Nephron progenitor cell (in vitro differentiated cells): Measurements from ENCODE around the gene TYSND1.

Experiments used
- DNase-seq: peaks from one replicate; pipeline ENCODE4 v3.0.0; 2021
- H3K27ac Mint-ChIP-seq: 2 replicates; pipeline ENCODE4 v1.8.0; 2021; ENCODE audit warnings: mild to moderate bottlenecking, moderate library complexity, mixed read lengths
- H3K27me3 Mint-ChIP-seq: 2 replicates; pipeline ENCODE4 v1.8.0; 2021; ENCODE audit warnings: mild to moderate bottlenecking, low read depth, mixed read lengths; ENCODE audit not compliant: poor library complexity
- H3K36me3 Mint-ChIP-seq: 2 replicates; pipeline ENCODE4 v1.8.0; 2021; ENCODE audit warnings: low read depth, mixed read lengths
- H3K4me1 Mint-ChIP-seq: 2 replicates; pipeline ENCODE4 v1.8.0; 2021; ENCODE audit warnings: mixed read lengths
- H3K4me3 Mint-ChIP-seq: 2 replicates; pipeline ENCODE4 v1.8.0; 2021; ENCODE audit warnings: mild to moderate bottlenecking, moderate library complexity, mixed read lengths
- H3K9me3 Mint-ChIP-seq: 2 replicates; pipeline ENCODE4 v1.8.0; 2021; ENCODE audit warnings: mild to moderate bottlenecking, moderate library complexity, mixed read lengths
- TF ChIP-seq, protein P1 (sequence below): fragments of 200-600 bp; sonication (generic); IDR thresholded peaks from 2 replicates; pipeline ENCODE4 v1.5.0; 2021; ENCODE audit warnings: antibody characterized with exemption

TYSND1 gene

GRCh38 chr10:70140297-70140696, 6.2 kb downstream of the TYSND1 start:
- peaks cover 23% of the 10 kb centered on the region for H3K4me1 Mint-ChIP-seq
- H3K36me3 Mint-ChIP-seq: peaks cover 23% of the 10 kb centered on the region
- TF ChIP-seq, protein P1, sequence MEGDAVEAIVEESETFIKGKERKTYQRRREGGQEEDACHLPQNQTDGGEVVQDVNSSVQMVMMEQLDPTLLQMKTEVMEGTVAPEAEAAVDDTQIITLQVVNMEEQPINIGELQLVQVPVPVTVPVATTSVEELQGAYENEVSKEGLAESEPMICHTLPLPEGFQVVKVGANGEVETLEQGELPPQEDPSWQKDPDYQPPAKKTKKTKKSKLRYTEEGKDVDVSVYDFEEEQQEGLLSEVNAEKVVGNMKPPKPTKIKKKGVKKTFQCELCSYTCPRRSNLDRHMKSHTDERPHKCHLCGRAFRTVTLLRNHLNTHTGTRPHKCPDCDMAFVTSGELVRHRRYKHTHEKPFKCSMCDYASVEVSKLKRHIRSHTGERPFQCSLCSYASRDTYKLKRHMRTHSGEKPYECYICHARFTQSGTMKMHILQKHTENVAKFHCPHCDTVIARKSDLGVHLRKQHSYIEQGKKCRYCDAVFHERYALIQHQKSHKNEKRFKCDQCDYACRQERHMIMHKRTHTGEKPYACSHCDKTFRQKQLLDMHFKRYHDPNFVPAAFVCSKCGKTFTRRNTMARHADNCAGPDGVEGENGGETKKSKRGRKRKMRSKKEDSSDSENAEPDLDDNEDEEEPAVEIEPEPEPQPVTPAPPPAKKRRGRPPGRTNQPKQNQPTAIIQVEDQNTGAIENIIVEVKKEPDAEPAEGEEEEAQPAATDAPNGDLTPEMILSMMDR: no peak
- no peak for DNase-seq
- no peak overlapping the region for H3K4me3 Mint-ChIP-seq
- H3K27ac Mint-ChIP-seq: no peak overlapping the region
- no peaks in the 10 kb centered on the region for H3K9me3 Mint-ChIP-seq
- peaks cover 16% of the 10 kb centered on the region for H3K27me3 Mint-ChIP-seq

DNA sequence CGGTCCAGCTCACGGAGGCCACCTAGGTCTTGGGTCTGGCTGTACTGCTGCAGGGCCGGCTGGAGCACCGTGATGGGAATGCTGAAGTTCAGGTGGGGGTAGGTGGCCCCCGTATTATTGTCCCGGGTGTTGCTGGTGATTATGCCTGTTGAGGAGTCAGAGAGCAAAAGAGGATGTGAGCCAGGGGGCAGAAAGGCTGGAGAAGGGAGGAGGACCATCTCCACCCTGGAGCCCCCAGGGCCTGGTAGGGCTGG, 6.6 kb downstream of the TYSND1 start:
- Mint-ChIP-seq H3K4me1 (peaks cover 23% of the 10 kb centered on the region), H3K9me3 (no peaks in the 10 kb centered on the region), H3K27me3 (peaks cover 20% of the 10 kb centered on the region), H3K36me3 (peaks cover 23% of the 10 kb centered on the region), H3K4me3 (no peak overlapping the region), H3K27ac (no peak overlapping the region)
- no peak for DNase-seq
- TF ChIP-seq, protein P1: no peak

DNA sequence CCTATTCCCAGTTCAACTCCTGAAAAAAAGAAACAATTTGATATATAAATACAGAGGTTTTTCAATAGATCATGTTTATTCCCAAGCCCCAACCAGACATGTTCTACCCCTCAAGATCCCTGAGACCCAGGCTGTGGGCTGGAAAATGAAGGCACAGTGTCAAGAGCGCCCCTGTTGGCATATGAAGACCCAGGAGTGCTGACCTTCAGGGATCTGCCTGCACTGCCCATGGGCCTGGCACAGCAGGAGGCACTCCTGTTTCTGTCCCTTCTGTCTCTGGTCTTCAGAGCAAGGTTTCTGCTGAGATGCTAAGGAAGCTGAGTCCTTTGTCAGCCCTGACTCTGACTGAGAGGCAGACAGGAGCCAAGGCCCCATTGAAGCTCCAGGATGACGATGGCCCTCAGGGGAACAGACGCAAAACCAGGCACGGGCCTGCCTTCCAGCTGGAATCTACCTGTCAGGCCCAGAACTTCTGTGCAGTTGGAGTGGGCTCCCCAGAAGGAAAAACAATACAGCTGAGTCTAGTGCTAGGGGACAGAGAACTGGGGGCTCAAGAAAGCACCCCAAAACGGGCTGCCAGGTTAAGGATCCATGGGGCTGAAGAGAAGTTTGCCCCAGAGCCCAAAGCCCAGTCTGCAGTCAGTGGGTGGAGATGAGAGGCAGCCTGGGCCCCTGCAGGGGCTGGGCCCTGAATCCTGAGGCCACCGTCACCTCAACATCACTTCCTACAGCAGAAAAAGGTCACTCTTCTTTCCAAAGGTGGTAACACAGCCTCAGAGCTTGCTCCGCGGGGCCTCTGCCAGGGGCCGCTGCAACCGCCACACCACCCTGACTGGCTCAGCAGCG, 7.1 kb downstream of the TYSND1 start:
- DNase-seq: no peak
- Mint-ChIP-seq H3K27me3 (peaks cover 19% of the 10 kb centered on the region), H3K36me3 (peaks cover 23% of the 10 kb centered on the region), H3K9me3 (no peaks in the 10 kb centered on the region), H3K4me1 (peaks cover 18% of the 10 kb centered on the region), H3K27ac (no peak overlapping the region), H3K4me3 (no peak overlapping the region)
- TF ChIP-seq, protein P1: no peak

- no peak for DNase-seq
- peaks cover 30% of the 10 kb centered on the region for H3K27me3 Mint-ChIP-seq
- H3K27ac Mint-ChIP-seq: no peak overlapping the region
- TF ChIP-seq, protein P1: no peak
- no peak overlapping the region for H3K4me3 Mint-ChIP-seq
- no peaks in the 10 kb centered on the region for H3K9me3 Mint-ChIP-seq
- H3K36me3 Mint-ChIP-seq: peaks cover 29% of the 10 kb centered on the region
- H3K4me1 Mint-ChIP-seq: peaks cover 15% of the 10 kb centered on the region
Observed at GRCh38 chr10:70137927-70138883, 8.3 kb downstream of the TYSND1 start.

DNA sequence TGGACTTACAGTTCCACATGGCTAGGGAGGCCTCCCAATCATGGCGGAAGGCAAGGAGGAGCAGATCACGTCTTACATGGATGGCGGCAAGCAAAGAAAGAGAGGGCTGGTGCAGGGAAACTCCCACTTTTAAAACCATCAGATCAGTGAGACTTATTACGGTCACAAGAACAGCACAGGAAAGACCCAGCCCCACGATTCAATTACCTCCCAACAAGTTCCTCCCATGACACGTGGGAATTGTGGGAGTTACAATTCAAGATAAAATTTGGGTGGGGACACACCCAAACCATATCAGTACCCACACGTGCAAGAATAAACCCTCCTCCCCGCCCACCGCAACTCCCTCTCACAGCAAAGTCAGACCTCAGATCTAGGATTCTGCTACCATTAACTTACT, 9.4 kb downstream of the TYSND1 start:
- no peak overlapping the region for H3K27ac Mint-ChIP-seq
- H3K27me3 Mint-ChIP-seq: peaks cover 41% of the 10 kb centered on the region
- DNase-seq: no peak
- H3K4me3 Mint-ChIP-seq: no peak overlapping the region
- TF ChIP-seq, protein P1: no peak
- peaks cover 24% of the 10 kb centered on the region for H3K4me1 Mint-ChIP-seq
- peaks cover 35% of the 10 kb centered on the region for H3K36me3 Mint-ChIP-seq
- H3K9me3 Mint-ChIP-seq: no peaks in the 10 kb centered on the region
